OCI-LY3 (cell line): Measurements from ENCODE around the gene ZC3H10.
A peak's percentile ranks its signal among the peaks of the same experiment; 100 is the strongest.

ENCODE experiments used
- H2AFZ ChIP-seq: fragments of 200-600, 300-600 bp; shearing (Covaris generic); 2 replicates; pipeline ENCODE4 v1.6.0; 2014; ENCODE audit warnings: antibody characterized with exemption, low read depth, low read length
- H3K27ac ChIP-seq: fragments of 200-600, 300-600 bp; sonication (generic); 2 replicates; pipeline ENCODE4 v1.5.1; 2014; ENCODE audit warnings: mild to moderate bottlenecking, low read length, moderate library complexity, mixed read lengths
- H3K27me3 ChIP-seq: fragments of 200-600, 300-600 bp; sonication (generic); 2 replicates; pipeline ENCODE4 v1.6.1; 2014; ENCODE audit warnings: low read depth, low read length, mixed read lengths
- H3K36me3 ChIP-seq: fragments of 200-600, 300-600 bp; sonication (generic); replicated peaks from 2 replicates; pipeline ENCODE3; 2014; ENCODE audit warnings: low read depth, low read length, mixed read lengths
- H3K4me1 ChIP-seq: fragments of 300-600, 200-600 bp; sonication (generic); 2 replicates; pipeline ENCODE4 v1.6.1; 2014; ENCODE audit warnings: low read length, mixed read lengths
- H3K4me2 ChIP-seq: fragments of 200-600, 300-600 bp; sonication (generic); 2 replicates; pipeline ENCODE4 v1.6.1; 2014; ENCODE audit warnings: low read length, mixed read lengths
- H3K4me3 ChIP-seq: fragments of 300-600, 200-600 bp; sonication (generic); 2 replicates; pipeline ENCODE4 v1.5.1; 2014; ENCODE audit warnings: antibody characterized with exemption, mild to moderate bottlenecking, low read length, moderate library complexity
- H3K79me2 ChIP-seq: fragments of 300-600, 200-600 bp; shearing (Covaris generic); 2 replicates; pipeline ENCODE4 v1.6.1; 2014; ENCODE audit warnings: mild to moderate bottlenecking, low read length, mixed read lengths
- H3K9ac ChIP-seq: fragments of 300-600, 200-600 bp; shearing (Covaris generic); 2 replicates; pipeline ENCODE4 v1.6.0; 2014; ENCODE audit warnings: mild to moderate bottlenecking, low read length, moderate library complexity
- H3K9me3 ChIP-seq: fragments of 200-600, 300-600 bp; shearing (Covaris generic); 2 replicates; pipeline ENCODE4 v1.6.1; 2014; ENCODE audit warnings: low read length, mixed read lengths; ENCODE audit not compliant: insufficient read depth
- H4K20me1 ChIP-seq: fragments of 200-600, 300-600 bp; sonication (generic); 2 replicates; pipeline ENCODE4 v1.6.1; 2016; ENCODE audit warnings: low read length, mixed read lengths; ENCODE audit not compliant: insufficient read depth
- EZH2phosphoT487 ChIP-seq: fragments of 200-600 bp; shearing (Covaris generic); IDR thresholded peaks from 2 replicates; pipeline ENCODE4 v1.6.1; 2018; ENCODE audit warnings: antibody characterized with exemption, mixed run types, low read depth
- TF ChIP-seq, protein P1 (sequence below): fragments of 200-600, 300-600 bp; sonication (generic); IDR thresholded peaks from 2 replicates; pipeline ENCODE4 v1.5.1; 2014; ENCODE audit warnings: antibody characterized with exemption, low read length, low read depth

Gene ZC3H10

DNA sequence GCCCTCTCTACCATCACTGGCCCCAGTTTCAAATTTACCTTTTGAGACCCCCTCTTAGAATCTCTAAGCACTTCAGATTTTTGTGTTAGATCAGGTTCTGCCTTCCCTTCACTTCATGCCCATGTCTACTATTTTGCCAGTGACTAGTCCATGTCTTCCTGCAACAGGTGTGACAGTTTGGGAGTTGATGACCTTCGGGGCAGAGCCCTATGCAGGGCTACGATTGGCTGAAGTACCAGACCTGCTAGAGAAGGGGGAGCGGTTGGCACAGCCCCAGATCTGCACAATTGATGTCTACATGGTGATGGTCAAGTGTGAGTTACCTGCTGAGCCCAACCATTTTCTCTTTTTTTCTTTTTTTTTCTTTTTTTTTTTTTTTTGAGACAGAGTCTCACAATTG, 19.5 kb upstream of the ZC3H10 start:
- Histone ChIP-seq H3K4me2 (no peak overlapping the region), H3K4me1 (peaks cover 8% of the 10 kb centered on the region), H2AFZ (no peak overlapping the region), H3K4me3 (no peak overlapping the region), H3K9me3 (no peaks in the 10 kb centered on the region), H4K20me1 (no peaks in the 10 kb centered on the region), H3K9ac (no peak overlapping the region), H3K36me3 (no peaks in the 10 kb centered on the region), H3K27me3 (peaks cover 26% of the 10 kb centered on the region), H3K79me2 (peaks cover 7% of the 10 kb centered on the region), H3K27ac (no peak overlapping the region)
- TF ChIP-seq, protein P1, sequence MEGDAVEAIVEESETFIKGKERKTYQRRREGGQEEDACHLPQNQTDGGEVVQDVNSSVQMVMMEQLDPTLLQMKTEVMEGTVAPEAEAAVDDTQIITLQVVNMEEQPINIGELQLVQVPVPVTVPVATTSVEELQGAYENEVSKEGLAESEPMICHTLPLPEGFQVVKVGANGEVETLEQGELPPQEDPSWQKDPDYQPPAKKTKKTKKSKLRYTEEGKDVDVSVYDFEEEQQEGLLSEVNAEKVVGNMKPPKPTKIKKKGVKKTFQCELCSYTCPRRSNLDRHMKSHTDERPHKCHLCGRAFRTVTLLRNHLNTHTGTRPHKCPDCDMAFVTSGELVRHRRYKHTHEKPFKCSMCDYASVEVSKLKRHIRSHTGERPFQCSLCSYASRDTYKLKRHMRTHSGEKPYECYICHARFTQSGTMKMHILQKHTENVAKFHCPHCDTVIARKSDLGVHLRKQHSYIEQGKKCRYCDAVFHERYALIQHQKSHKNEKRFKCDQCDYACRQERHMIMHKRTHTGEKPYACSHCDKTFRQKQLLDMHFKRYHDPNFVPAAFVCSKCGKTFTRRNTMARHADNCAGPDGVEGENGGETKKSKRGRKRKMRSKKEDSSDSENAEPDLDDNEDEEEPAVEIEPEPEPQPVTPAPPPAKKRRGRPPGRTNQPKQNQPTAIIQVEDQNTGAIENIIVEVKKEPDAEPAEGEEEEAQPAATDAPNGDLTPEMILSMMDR = no peak
- no peak for TF ChIP-seq EZH2phosphoT487

DNA sequence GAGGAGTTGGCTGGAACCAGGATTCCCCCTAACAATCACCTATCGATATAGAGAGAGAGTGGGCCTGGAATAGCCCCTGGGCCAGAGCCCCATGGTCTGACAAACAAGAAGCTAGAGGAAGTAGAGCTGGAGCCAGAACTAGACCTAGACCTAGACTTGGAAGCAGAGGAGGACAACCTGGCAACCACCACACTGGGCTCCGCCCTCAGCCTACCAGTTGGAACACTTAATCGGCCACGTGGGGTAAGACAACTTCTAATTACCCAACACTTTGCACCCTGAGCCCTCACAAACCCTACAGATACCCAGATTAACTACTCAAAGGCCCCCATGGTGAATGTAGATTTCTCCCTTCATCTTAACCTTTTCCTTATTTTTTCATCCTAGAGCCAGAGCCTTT, 18.3 kb upstream of the ZC3H10 start:
- H3K9ac ChIP-seq = no peak overlapping the region
- peaks cover 16% of the 10 kb centered on the region for H3K79me2 ChIP-seq
- H3K27ac ChIP-seq = no peak overlapping the region
- no peak overlapping the region for H2AFZ ChIP-seq
- peaks cover 8% of the 10 kb centered on the region for H3K4me1 ChIP-seq
- TF ChIP-seq, protein P1 = no peak
- TF ChIP-seq EZH2phosphoT487 = no peak
- H3K27me3 ChIP-seq = peaks cover 26% of the 10 kb centered on the region
- H3K4me3 ChIP-seq = no peak overlapping the region
- H3K9me3 ChIP-seq = no peaks in the 10 kb centered on the region
- H3K4me2 ChIP-seq = no peak overlapping the region
- H3K36me3 ChIP-seq = no peaks in the 10 kb centered on the region
- H4K20me1 ChIP-seq = no peaks in the 10 kb centered on the region

DNA sequence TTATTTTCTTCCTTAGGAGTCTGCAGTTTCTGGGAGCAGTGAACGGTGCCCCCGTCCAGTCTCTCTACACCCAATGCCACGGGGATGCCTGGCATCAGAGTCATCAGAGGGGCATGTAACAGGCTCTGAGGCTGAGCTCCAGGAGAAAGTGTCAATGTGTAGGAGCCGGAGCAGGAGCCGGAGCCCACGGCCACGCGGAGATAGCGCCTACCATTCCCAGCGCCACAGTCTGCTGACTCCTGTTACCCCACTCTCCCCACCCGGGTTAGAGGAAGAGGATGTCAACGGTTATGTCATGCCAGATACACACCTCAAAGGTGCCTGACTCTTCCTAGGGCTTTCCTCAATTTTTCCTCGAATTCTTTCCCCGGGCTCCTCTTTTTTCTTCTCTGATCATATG, 17.0 kb upstream of the ZC3H10 start:
- no peak overlapping the region for H3K4me2 ChIP-seq
- H3K27ac ChIP-seq = no peak overlapping the region
- peaks cover 9% of the 10 kb centered on the region for H3K36me3 ChIP-seq
- peaks cover 15% of the 10 kb centered on the region for H3K4me1 ChIP-seq
- H3K9me3 ChIP-seq = no peaks in the 10 kb centered on the region
- H3K9ac ChIP-seq = no peak overlapping the region
- no peak overlapping the region for H2AFZ ChIP-seq
- no peak overlapping the region for H3K4me3 ChIP-seq
- peaks cover 29% of the 10 kb centered on the region for H3K79me2 ChIP-seq
- no peak for TF ChIP-seq EZH2phosphoT487
- TF ChIP-seq, protein P1 = no peak
- peaks cover 8% of the 10 kb centered on the region for H4K20me1 ChIP-seq
- H3K27me3 ChIP-seq = peaks cover 15% of the 10 kb centered on the region

DNA sequence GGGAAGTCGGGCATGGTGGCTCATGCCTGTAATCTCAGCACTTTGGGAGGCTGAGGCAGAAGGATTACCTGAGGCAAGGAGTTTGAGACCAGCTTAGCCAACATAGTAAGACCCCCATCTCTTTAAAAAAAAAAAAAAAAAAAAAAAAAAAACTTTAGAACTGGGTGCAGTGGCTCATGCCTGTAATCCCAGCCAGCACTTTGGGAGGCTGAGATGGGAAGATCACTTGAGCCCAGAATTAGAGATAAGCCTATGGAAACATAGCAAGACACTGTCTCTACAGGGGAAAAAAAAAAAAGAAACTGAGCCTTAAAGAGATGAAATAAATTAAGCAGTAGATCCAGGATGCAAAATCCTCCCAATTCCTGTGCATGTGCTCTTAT, 15.4 kb upstream of the ZC3H10 start:
- Histone ChIP-seq H3K27me3 (peaks cover 2% of the 10 kb centered on the region; the same call in 1 of the 2 replicates), H3K4me3 (no peak overlapping the region), H4K20me1 (peaks cover 12% of the 10 kb centered on the region), H3K79me2 (peaks cover 45% of the 10 kb centered on the region), H3K36me3 (peaks cover 23% of the 10 kb centered on the region), H3K4me2 (peak overlapping the region; percentile 88; the same call in 1 of the 2 replicates), H2AFZ (no peak overlapping the region), H3K27ac (no peak overlapping the region), H3K9ac (no peak overlapping the region), H3K4me1 (peaks cover 19% of the 10 kb centered on the region), H3K9me3 (no peaks in the 10 kb centered on the region)
- TF ChIP-seq, protein P1 = no peak
- no peak for TF ChIP-seq EZH2phosphoT487
